GM19372 (cell line): Measurements from ENCODE around the gene BEAN1.
"Not testable (repeated sequence)": the region's sequence is repeated elsewhere in the genome, so short reads cannot be mapped to it uniquely, and the experiment has no call there.

Source experiments
- ATAC-seq: cut with Tn5 transposase; IDR thresholded peaks from one replicate; pipeline ENCODE4 v1.9.1; 2021; ENCODE audit warnings: mild to moderate bottlenecking, low read depth, moderate library complexity; ENCODE audit not compliant: unreplicated experiment

BEAN1 gene

GRCh38 chr16:66481081-66481942 lies 54.2 kb downstream of the BEAN1 start:
- no peak for ATAC-seq

GRCh38 chr16:66481943-66482390 lies 54.9 kb downstream of the BEAN1 start:
- ATAC-seq, result no peak

- ATAC-seq, result peak; percentile 78
Observed at GRCh38 chr16:66483689-66484452, 56.8 kb downstream of the BEAN1 start.

- ATAC-seq, result no peak
Observed at GRCh38 chr16:66484453-66485213, 57.5 kb downstream of the BEAN1 start.

- ATAC-seq, result no peak
Observed at GRCh38 chr16:66485376-66485775, 58.3 kb downstream of the BEAN1 start.

GRCh38 chr16:66486199-66486772 lies 59.2 kb downstream of the BEAN1 start:
- no peak for ATAC-seq

GRCh38 chr16:66486773-66487579 lies 59.9 kb downstream of the BEAN1 start:
- ATAC-seq, result no peak

- no peak for ATAC-seq
Observed at GRCh38 chr16:66487580-66488275, 60.6 kb downstream of the BEAN1 start.

- ATAC-seq, result no peak
Observed at GRCh38 chr16:66488505-66488904, 61.4 kb downstream of the BEAN1 start.

- ATAC-seq, result no peak
Observed at GRCh38 chr16:66489385-66489784, 62.3 kb downstream of the BEAN1 start.

GRCh38 chr16:66489818-66490217 lies 62.7 kb downstream of the BEAN1 start:
- no peak for ATAC-seq

GRCh38 chr16:66490774-66491715 lies 64.0 kb downstream of the BEAN1 start:
- ATAC-seq, result no peak

GRCh38 chr16:66491716-66492064 lies 64.6 kb downstream of the BEAN1 start:
- no peak for ATAC-seq

- no peak for ATAC-seq
Observed at GRCh38 chr16:66493490-66494401, 66.7 kb downstream of the BEAN1 start.

- no peak for ATAC-seq
Observed at GRCh38 chr16:66494916-66495315, 67.8 kb downstream of the BEAN1 start.

- ATAC-seq, result no peak
Observed at GRCh38 chr16:66495440-66495839, 68.3 kb downstream of the BEAN1 start.

GRCh38 chr16:66496226-66496625 lies 69.1 kb downstream of the BEAN1 start:
- not testable (repeated sequence) for ATAC-seq
